HCT116 (cell line): ENCODE data around the gene ADAMTS16.

Source experiments
- EZH2 ChIP-seq: fragments of 200-600 bp; sonication (generic); IDR thresholded peaks from 2 replicates; pipeline ENCODE4 v1.6.1; 2017; ENCODE audit warnings: antibody characterized with exemption, mixed run types
- FOSL1 ChIP-seq: IDR thresholded peaks from 2 replicates; pipeline ENCODE4 v1.6.1; 2012; ENCODE audit warnings: low read depth
- POLR2A ChIP-seq: IDR thresholded peaks from 2 replicates; pipeline ENCODE4 v1.7.0; 2011; ENCODE audit warnings: borderline replicate concordance; ENCODE audit not compliant: insufficient read depth, insufficient read length; ENCODE audit errors: extremely low read depth
- POLR2AphosphoS5 ChIP-seq: IDR thresholded peaks from 2 replicates; pipeline ENCODE4 v1.6.1; 2011; ENCODE audit warnings: mild to moderate bottlenecking, low read depth, low read length, moderate library complexity
- SIN3A ChIP-seq: IDR thresholded peaks from 2 replicates; pipeline ENCODE4 v1.6.1; 2012; ENCODE audit warnings: low read depth
- SP1 ChIP-seq: IDR thresholded peaks from 2 replicates; pipeline ENCODE4 v1.6.1; 2012; ENCODE audit warnings: low read depth
- TCF7L2 ChIP-seq: IDR thresholded peaks from 2 replicates; pipeline ENCODE4 v1.7.0; 2011; ENCODE audit warnings: borderline replicate concordance, inconsistent platforms; ENCODE audit not compliant: insufficient read depth, insufficient read length; ENCODE audit errors: extremely low read depth
- YY1 ChIP-seq: IDR thresholded peaks from 2 replicates; pipeline ENCODE4 v1.6.1; 2011; ENCODE audit warnings: low read length, low read depth, moderate library complexity, mild to moderate bottlenecking; ENCODE audit not compliant: insufficient replicate concordance; ENCODE audit errors: extremely low read depth
- TF ChIP-seq, protein P1 (sequence below), 3 experiments: fragments of 200-600 bp in 1 of 3; sonication (generic) in 1 of 3; IDR thresholded peaks in 2 of 3; conservative IDR thresholded peaks in 1 of 3; 2 replicates each; pipeline ENCODE4 v1.5.1; 2012 to 2017; ENCODE audit warnings: low read depth in 2 of 3, low read length in 2 of 3, antibody characterized with exemption in 1 of 3, borderline replicate concordance in 1 of 3, control low read depth in 1 of 3, mild to moderate bottlenecking in 1 of 3, mixed read lengths in 1 of 3, mixed run types in 1 of 3, moderate library complexity in 1 of 3; ENCODE audit not compliant: insufficient read depth in 1 of 3
- TF ChIP-seq, protein P2 (sequence below): IDR thresholded peaks from 2 replicates; pipeline ENCODE4 v1.6.1; 2011; ENCODE audit warnings: mild to moderate bottlenecking, low read length, moderate library complexity; ENCODE audit not compliant: insufficient replicate concordance; ENCODE audit errors: extremely low read depth
- TF ChIP-seq, protein P3 (sequence below): IDR thresholded peaks from 2 replicates; pipeline ENCODE4 v1.6.1; 2012
- TF ChIP-seq, protein P4 (sequence below): IDR thresholded peaks from 2 replicates; pipeline ENCODE4 v1.6.1; 2012

DNA sequence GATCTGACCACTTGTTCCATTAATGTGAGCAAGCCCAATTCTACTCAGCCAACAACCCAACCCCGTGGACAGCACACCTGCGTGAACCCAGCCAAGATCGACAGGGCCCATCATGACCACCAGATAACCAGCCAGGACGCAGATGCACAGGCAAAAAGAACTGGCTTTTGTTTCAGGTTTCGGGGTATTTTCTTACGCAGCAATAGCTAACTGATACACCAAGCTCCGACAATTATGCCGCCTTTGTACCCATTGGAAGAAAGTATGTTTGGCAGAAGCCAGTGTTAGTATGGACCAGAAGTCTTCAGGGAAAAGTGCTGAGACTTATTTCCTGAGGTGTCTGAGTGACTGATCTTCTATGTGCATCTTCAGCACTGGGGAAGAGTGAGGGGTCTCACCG lies 6.0 kb upstream of the ADAMTS16 start:
- TF ChIP-seq, protein P1, sequence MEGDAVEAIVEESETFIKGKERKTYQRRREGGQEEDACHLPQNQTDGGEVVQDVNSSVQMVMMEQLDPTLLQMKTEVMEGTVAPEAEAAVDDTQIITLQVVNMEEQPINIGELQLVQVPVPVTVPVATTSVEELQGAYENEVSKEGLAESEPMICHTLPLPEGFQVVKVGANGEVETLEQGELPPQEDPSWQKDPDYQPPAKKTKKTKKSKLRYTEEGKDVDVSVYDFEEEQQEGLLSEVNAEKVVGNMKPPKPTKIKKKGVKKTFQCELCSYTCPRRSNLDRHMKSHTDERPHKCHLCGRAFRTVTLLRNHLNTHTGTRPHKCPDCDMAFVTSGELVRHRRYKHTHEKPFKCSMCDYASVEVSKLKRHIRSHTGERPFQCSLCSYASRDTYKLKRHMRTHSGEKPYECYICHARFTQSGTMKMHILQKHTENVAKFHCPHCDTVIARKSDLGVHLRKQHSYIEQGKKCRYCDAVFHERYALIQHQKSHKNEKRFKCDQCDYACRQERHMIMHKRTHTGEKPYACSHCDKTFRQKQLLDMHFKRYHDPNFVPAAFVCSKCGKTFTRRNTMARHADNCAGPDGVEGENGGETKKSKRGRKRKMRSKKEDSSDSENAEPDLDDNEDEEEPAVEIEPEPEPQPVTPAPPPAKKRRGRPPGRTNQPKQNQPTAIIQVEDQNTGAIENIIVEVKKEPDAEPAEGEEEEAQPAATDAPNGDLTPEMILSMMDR (IDR thresholded peaks at IDR 0.05 in 2 of 3, conservative IDR thresholded peaks at IDR 0.05 in 1 of 3; ENCODE audit: borderline replicate concordance in 1 of 3, insufficient read depth in 1 of 3, low read depth in 2 of 3, low read length in 2 of 3): no peak
- TF ChIP-seq, protein P2, sequence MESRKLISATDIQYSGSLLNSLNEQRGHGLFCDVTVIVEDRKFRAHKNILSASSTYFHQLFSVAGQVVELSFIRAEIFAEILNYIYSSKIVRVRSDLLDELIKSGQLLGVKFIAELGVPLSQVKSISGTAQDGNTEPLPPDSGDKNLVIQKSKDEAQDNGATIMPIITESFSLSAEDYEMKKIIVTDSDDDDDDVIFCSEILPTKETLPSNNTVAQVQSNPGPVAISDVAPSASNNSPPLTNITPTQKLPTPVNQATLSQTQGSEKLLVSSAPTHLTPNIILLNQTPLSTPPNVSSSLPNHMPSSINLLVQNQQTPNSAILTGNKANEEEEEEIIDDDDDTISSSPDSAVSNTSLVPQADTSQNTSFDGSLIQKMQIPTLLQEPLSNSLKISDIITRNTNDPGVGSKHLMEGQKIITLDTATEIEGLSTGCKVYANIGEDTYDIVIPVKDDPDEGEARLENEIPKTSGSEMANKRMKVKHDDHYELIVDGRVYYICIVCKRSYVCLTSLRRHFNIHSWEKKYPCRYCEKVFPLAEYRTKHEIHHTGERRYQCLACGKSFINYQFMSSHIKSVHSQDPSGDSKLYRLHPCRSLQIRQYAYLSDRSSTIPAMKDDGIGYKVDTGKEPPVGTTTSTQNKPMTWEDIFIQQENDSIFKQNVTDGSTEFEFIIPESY: no peak
- no peak for TF ChIP-seq POLR2A
- no peak for TF ChIP-seq POLR2AphosphoS5
- no peak for TF ChIP-seq EZH2
- TF ChIP-seq SIN3A: no peak
- TF ChIP-seq, protein P3, sequence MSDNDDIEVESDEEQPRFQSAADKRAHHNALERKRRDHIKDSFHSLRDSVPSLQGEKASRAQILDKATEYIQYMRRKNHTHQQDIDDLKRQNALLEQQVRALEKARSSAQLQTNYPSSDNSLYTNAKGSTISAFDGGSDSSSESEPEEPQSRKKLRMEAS: no peak
- TF ChIP-seq, protein P4, sequence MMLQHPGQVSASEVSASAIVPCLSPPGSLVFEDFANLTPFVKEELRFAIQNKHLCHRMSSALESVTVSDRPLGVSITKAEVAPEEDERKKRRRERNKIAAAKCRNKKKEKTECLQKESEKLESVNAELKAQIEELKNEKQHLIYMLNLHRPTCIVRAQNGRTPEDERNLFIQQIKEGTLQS: no peak
- TF ChIP-seq YY1: no peak
- no peak for TF ChIP-seq TCF7L2
- no peak for TF ChIP-seq FOSL1
- TF ChIP-seq SP1: no peak
